ENCODE results near the gene LTBP2. TPM values are rescaled to one million over a fixed set of nuclear protein-coding genes. Genes with fewer than 3 reads are reported as not detected.

The LTBP2 gene
- total and polyA plus RNA-seq, 2 experiments from 2014 or later = 7.6 to 8.6 TPM

- DNase-seq (ENCODE audit: low spot score) = peak; percentile 36
- TF ChIP-seq CTCF (IDR thresholded peaks at IDR 0.05; ENCODE audit: poor library complexity) (peak; percentile 25), EZH2phosphoT487 (IDR thresholded peaks at IDR 0.05; ENCODE audit: low read depth, severe bottlenecking, unreplicated experiment) (no peak)
- Histone ChIP-seq H3K9me2 (replicated peaks; ENCODE audit: insufficient read depth) (no peaks in the 10 kb centered on the region), H3K27ac (peak overlapping the region; percentile 96), H3K4me2 (peak overlapping the region; percentile 83), H3K9me3 (ENCODE audit: low read depth) (no peaks in the 10 kb centered on the region), H3K79me2 (peaks cover 69% of the 10 kb centered on the region), H3K4me1 (ENCODE audit: insufficient read depth) (peaks cover 13% of the 10 kb centered on the region), H3K36me3 (replicated peaks; ENCODE audit: insufficient read depth, low read depth) (no peaks in the 10 kb centered on the region), H3K4me3 (peak overlapping the region; percentile 85), H3K27me3 (no peaks in the 10 kb centered on the region), H4K20me1 (ENCODE audit: insufficient read depth, poor library complexity, severe bottlenecking) (peaks cover 31% of the 10 kb centered on the region), H2AFZ (peak overlapping the region; percentile 79)
- under 1% methylated on average over 20 of the region's 20 CpGs for WGBS (ENCODE audit: low lambda C conversion rate, missing lambda C conversion rate)
These were observed 119.9 kb downstream of the LTBP2 start for GRCh38 chr14:74491956-74492775.

- peaks cover 31% of the 10 kb centered on the region for H4K20me1 ChIP-seq (ENCODE audit: insufficient read depth, poor library complexity, severe bottlenecking)
- H3K9me3 ChIP-seq (ENCODE audit: low read depth) = no peaks in the 10 kb centered on the region
- 92% methylated on average over 1 of the region's 1 CpG for WGBS (ENCODE audit: low lambda C conversion rate, missing lambda C conversion rate)
- H3K36me3 ChIP-seq (replicated peaks; ENCODE audit: insufficient read depth, low read depth) = no peaks in the 10 kb centered on the region
- H3K79me2 ChIP-seq = peaks cover 69% of the 10 kb centered on the region
- no peak overlapping the region for H3K4me3 ChIP-seq
- no peak for TF ChIP-seq EZH2phosphoT487 (IDR thresholded peaks at IDR 0.05; ENCODE audit: low read depth, severe bottlenecking, unreplicated experiment)
- TF ChIP-seq CTCF (IDR thresholded peaks at IDR 0.05; ENCODE audit: poor library complexity) = no peak
- TF ChIP-seq EZH2 (IDR thresholded peaks at IDR 0.05; ENCODE audit: borderline replicate concordance) = no peak
- H3K4me2 ChIP-seq = no peak overlapping the region
- H2AFZ ChIP-seq = no peak overlapping the region
- no peaks in the 10 kb centered on the region for H3K9me2 ChIP-seq (replicated peaks; ENCODE audit: insufficient read depth)
- no peak for DNase-seq (ENCODE audit: low spot score)
- H3K4me1 ChIP-seq (ENCODE audit: insufficient read depth) = peaks cover 13% of the 10 kb centered on the region
- H3K27ac ChIP-seq = no peak overlapping the region
- no peaks in the 10 kb centered on the region for H3K27me3 ChIP-seq
These were observed 121.6 kb downstream of the LTBP2 start for GRCh38 chr14:74490486-74490885.

GRCh38 chr14:74488786-74489397 lies 123.1 kb downstream of the LTBP2 start:
- peaks cover 7% of the 10 kb centered on the region for H3K4me1 ChIP-seq (ENCODE audit: insufficient read depth)
- no peak for DNase-seq (ENCODE audit: low spot score)
- no peak overlapping the region for H2AFZ ChIP-seq
- H3K79me2 ChIP-seq = peaks cover 55% of the 10 kb centered on the region
- H3K9me2 ChIP-seq (replicated peaks; ENCODE audit: insufficient read depth) = no peaks in the 10 kb centered on the region
- no peak overlapping the region for H3K27ac ChIP-seq
- H3K9me3 ChIP-seq (ENCODE audit: low read depth) = no peaks in the 10 kb centered on the region
- no peak for TF ChIP-seq EZH2phosphoT487 (IDR thresholded peaks at IDR 0.05; ENCODE audit: low read depth, severe bottlenecking, unreplicated experiment)
- no peak for TF ChIP-seq EZH2 (IDR thresholded peaks at IDR 0.05; ENCODE audit: borderline replicate concordance)
- no peak for TF ChIP-seq CTCF (IDR thresholded peaks at IDR 0.05; ENCODE audit: poor library complexity)
- H3K4me3 ChIP-seq = no peak overlapping the region
- H3K27me3 ChIP-seq = no peaks in the 10 kb centered on the region
- peaks cover 31% of the 10 kb centered on the region for H4K20me1 ChIP-seq (ENCODE audit: insufficient read depth, poor library complexity, severe bottlenecking)
- H3K36me3 ChIP-seq (replicated peaks; ENCODE audit: insufficient read depth, low read depth) = no peaks in the 10 kb centered on the region
- no peak overlapping the region for H3K4me2 ChIP-seq

Data from hepatocyte (in vitro differentiated cells).